ENCODE data around the gene COMMD6. TPM values are rescaled to one million over a fixed set of nuclear protein-coding genes. Genes with fewer than 3 reads are reported as not detected.

The COMMD6 gene
- total RNA-seq, 3 donors from 2014 or later (not counting 1 experiment from before 2014, with no cell fraction given), result 111 to 149 (median 118) TPM

- Histone ChIP-seq H3K27ac (ENCODE audit: low read length) (no peak within 1 kb of the TSS), H3K36me3 (ENCODE audit: control insufficient read depth, insufficient read depth, low read length) (no peaks in the 10 kb centered on the region), H3K9me3 (ENCODE audit: control insufficient read depth, insufficient read depth, low read length) (no peaks in the 10 kb centered on the region), H3K4me1 (ENCODE audit: control insufficient read depth, insufficient read depth, low read length) (peaks cover 23% of the 10 kb centered on the region), H3K4me3 (ENCODE audit: low read length) (peak within 1 kb of the TSS; percentile 56), H3K27me3 (ENCODE audit: control insufficient read depth, insufficient read depth, low read length) (peaks cover 16% of the 10 kb centered on the region)
- peaks cover 27 to 32% of the 10 kb centered on the region in 2 donors for H3K27me3 Mint-ChIP-seq (ENCODE audit: low read depth in 2 of 2)
- TF ChIP-seq, protein P1, sequence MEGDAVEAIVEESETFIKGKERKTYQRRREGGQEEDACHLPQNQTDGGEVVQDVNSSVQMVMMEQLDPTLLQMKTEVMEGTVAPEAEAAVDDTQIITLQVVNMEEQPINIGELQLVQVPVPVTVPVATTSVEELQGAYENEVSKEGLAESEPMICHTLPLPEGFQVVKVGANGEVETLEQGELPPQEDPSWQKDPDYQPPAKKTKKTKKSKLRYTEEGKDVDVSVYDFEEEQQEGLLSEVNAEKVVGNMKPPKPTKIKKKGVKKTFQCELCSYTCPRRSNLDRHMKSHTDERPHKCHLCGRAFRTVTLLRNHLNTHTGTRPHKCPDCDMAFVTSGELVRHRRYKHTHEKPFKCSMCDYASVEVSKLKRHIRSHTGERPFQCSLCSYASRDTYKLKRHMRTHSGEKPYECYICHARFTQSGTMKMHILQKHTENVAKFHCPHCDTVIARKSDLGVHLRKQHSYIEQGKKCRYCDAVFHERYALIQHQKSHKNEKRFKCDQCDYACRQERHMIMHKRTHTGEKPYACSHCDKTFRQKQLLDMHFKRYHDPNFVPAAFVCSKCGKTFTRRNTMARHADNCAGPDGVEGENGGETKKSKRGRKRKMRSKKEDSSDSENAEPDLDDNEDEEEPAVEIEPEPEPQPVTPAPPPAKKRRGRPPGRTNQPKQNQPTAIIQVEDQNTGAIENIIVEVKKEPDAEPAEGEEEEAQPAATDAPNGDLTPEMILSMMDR (IDR thresholded peaks at IDR 0.05), result peak; percentile 62
- no peaks in the 10 kb centered on the region for H3K36me3 Mint-ChIP-seq
- peak within 1 kb of the TSS; percentile 99 for H3K4me3 Mint-ChIP-seq
- no peaks in the 10 kb centered on the region for H3K9me3 Mint-ChIP-seq
- WGBS (ENCODE audit: insufficient coverage), result 0% methylated on average over 58 of the region's 58 CpGs
- ATAC-seq (peak; percentile 80 to 86 (median 81)), DNase-seq (peak; percentile 42 to 66)
- H3K27ac Mint-ChIP-seq, result peak within 1 kb of the TSS; percentile 12 to 82
- peaks cover 30% of the 10 kb centered on the region in 2 donors for H3K4me1 Mint-ChIP-seq
- intact Hi-C loops (cut with micrococcal nuclease), result loop anchor here (5.0 kb wide), 2 partner anchors 65 to 115 kb away; partner anchors contain the start of gene UCHL3
These were observed 55.4 kb downstream of the COMMD6 start, which contains the start of gene TBC1D4 for GRCh38 chr13:75482070-75482819. TSS of gene TBC1D4 (minus strand) at chr13:75482169. CDS start at chr13:75481767, 402 bp downstream.

- Histone ChIP-seq H3K4me3 (ENCODE audit: low read length) (peak overlapping the region; percentile 56), H3K4me1 (ENCODE audit: control insufficient read depth, insufficient read depth, low read length) (peaks cover 18% of the 10 kb centered on the region), H3K9me3 (ENCODE audit: control insufficient read depth, insufficient read depth, low read length) (no peaks in the 10 kb centered on the region), H3K36me3 (ENCODE audit: control insufficient read depth, insufficient read depth, low read length) (no peaks in the 10 kb centered on the region), H3K27me3 (ENCODE audit: control insufficient read depth, insufficient read depth, low read length) (peaks cover 16% of the 10 kb centered on the region), H3K27ac (ENCODE audit: low read length) (no peak overlapping the region)
- ATAC-seq (peak; percentile 11 to 35 (median 21)), DNase-seq (peak; percentile 21 to 30)
- no peaks in the 10 kb centered on the region for H3K36me3 Mint-ChIP-seq
- peaks cover 23% of the 10 kb centered on the region in 2 donors for H3K4me1 Mint-ChIP-seq
- TF ChIP-seq, protein P1 (IDR thresholded peaks at IDR 0.05), result no peak
- H3K27me3 Mint-ChIP-seq (ENCODE audit: low read depth in 2 of 2), result peaks cover 27 to 41% of the 10 kb centered on the region in 2 donors
- H3K9me3 Mint-ChIP-seq, result no peaks in the 10 kb centered on the region
- intact Hi-C loops (cut with micrococcal nuclease), result loop anchor here (5.0 kb wide), 2 partner anchors 66 to 114 kb away; partner anchors contain the start of gene UCHL3
- under 1% methylated on average over 100 of the region's 100 CpGs for WGBS (ENCODE audit: insufficient coverage)
- peak overlapping the region; percentile 99 for H3K4me3 Mint-ChIP-seq
- H3K27ac Mint-ChIP-seq, result no peak overlapping the region
These were observed 56.2 kb downstream of the COMMD6 start for GRCh38 chr13:75481176-75482069.

DNA sequence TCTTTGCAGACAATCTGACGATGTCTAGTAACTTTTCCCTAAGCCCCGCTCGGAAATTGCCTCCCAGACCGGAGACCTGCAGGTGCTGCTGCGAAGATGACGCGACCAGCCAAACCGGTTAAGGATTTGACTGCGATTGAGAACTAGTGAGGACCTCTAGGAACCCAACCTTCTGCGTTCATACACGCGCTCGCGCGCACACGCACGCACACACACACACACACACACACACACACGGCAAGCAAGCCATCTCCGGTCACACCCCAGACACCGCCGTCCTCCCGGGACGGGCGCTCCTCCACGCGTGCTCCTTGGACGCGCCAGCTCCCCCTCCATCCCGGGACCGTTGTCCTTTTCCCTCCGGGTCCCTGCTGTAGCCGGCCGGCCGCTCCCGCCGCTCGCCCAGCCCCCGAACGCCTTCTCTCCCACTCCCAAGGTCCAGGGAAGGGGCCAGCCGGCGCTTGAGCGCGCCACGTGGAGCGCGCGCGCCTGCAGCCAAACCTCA lies 56.9 kb downstream of the COMMD6 start:
- Mint-ChIP-seq H3K4me3 (peak overlapping the region; percentile 86), H3K9me3 (no peaks in the 10 kb centered on the region), H3K27me3 (ENCODE audit: low read depth in 2 of 2) (peaks cover 29 to 44% of the 10 kb centered on the region in 2 donors), H3K4me1 (peaks cover 16% of the 10 kb centered on the region in 2 donors), H3K27ac (no peak overlapping the region), H3K36me3 (no peaks in the 10 kb centered on the region)
- Histone ChIP-seq H3K9me3 (ENCODE audit: control insufficient read depth, insufficient read depth, low read length) (no peaks in the 10 kb centered on the region), H3K4me1 (ENCODE audit: control insufficient read depth, insufficient read depth, low read length) (peaks cover 12% of the 10 kb centered on the region), H3K27me3 (ENCODE audit: control insufficient read depth, insufficient read depth, low read length) (peaks cover 16% of the 10 kb centered on the region), H3K4me3 (ENCODE audit: low read length) (peak overlapping the region; percentile 14), H3K36me3 (ENCODE audit: control insufficient read depth, insufficient read depth, low read length) (no peaks in the 10 kb centered on the region), H3K27ac (ENCODE audit: low read length) (no peak overlapping the region)
- WGBS (ENCODE audit: insufficient coverage), result 3% methylated on average over 48 of the region's 48 CpGs
- intact Hi-C loops (cut with micrococcal nuclease), result loop anchor here (5.0 kb wide), 2 partner anchors 67 to 113 kb away; partner anchors contain the start of gene UCHL3
- peak in 1 of 2 donors; percentile 38 for DNase-seq
- TF ChIP-seq, protein P1 (IDR thresholded peaks at IDR 0.05), result no peak
- ATAC-seq, result no peak
